ENCODE measurements around the gene DCC. TPM values are rescaled to one million over a fixed set of nuclear protein-coding genes. Genes with fewer than 3 reads are reported as not detected.

DCC gene
- total and polyA plus RNA-seq, 2 donors (not counting 1 experiment from before 2014, with no cell fraction given): not detected

GRCh38 chr18:52468496-52468895 lies 128.5 kb downstream of the DCC start:
- Histone ChIP-seq H3K27me3 (replicated peaks in 1 of 4; ENCODE audit: control extremely low read depth in 1 of 4, control insufficient read depth in 3 of 4, insufficient read depth in 4 of 4, low read length in 3 of 4) (no peaks in the 10 kb centered on the region), H3K4me2 (replicated peaks; ENCODE audit: low read depth, low read length, poor library complexity, severe bottlenecking) (no peak overlapping the region), H3K4me3 (ENCODE audit: control extremely low read depth in 1 of 5, extremely low read depth in 1 of 5, insufficient read depth in 1 of 5, low read depth in 2 of 5, low read length in 4 of 5) (no peak overlapping the region), H3K27ac (ENCODE audit: low read length in 2 of 2) (no peak overlapping the region), H4K20me1 (ENCODE audit: control insufficient read depth, insufficient read depth, low read length, poor library complexity, severe bottlenecking) (no peaks in the 10 kb centered on the region), H3K79me2 (ENCODE audit: control insufficient read depth, insufficient read depth, low read length) (no peaks in the 10 kb centered on the region), H3K36me3 (replicated peaks in 1 of 2; ENCODE audit: control extremely low read depth in 1 of 2, control insufficient read depth in 1 of 2, extremely low read depth in 1 of 2, insufficient read depth in 2 of 2, low read length in 1 of 2) (no peaks in the 10 kb centered on the region), H2AFZ (ENCODE audit: insufficient read depth, low read depth, low read length, poor library complexity, severe bottlenecking) (no peak overlapping the region), H3K9ac (ENCODE audit: low read length) (no peak overlapping the region), H3K9me3 (ENCODE audit: control extremely low read depth in 1 of 3, control insufficient read depth in 2 of 3, insufficient read depth in 1 of 3, low read length in 2 of 3) (no peaks in the 10 kb centered on the region), H3K4me1 (ENCODE audit: control insufficient read depth in 2 of 2, insufficient read depth in 2 of 2, low read length in 2 of 2) (no peaks in the 10 kb centered on the region)
- intact Hi-C loops (cut with micrococcal nuclease): no loop called here
- H3K4me1 Mint-ChIP-seq: no peaks in the 10 kb centered on the region
- DNase-seq (no peak), ATAC-seq (ENCODE audit: low read depth) (no peak)
- no peaks in the 10 kb centered on the region for H3K27me3 Mint-ChIP-seq
- H3K27ac Mint-ChIP-seq: no peak overlapping the region
- ChIA-PET POLR2A (no interaction called here), CTCF (no interaction called here)
- H3K9me3 Mint-ChIP-seq (ENCODE audit: insufficient read depth): peaks cover 5% of the 10 kb centered on the region
- no peak for TF ChIP-seq EZH2 (IDR thresholded peaks at IDR 0.05; ENCODE audit: borderline replicate concordance, insufficient read depth, low read depth, low read length, poor library complexity, severe bottlenecking)
- TF ChIP-seq, protein P1, sequence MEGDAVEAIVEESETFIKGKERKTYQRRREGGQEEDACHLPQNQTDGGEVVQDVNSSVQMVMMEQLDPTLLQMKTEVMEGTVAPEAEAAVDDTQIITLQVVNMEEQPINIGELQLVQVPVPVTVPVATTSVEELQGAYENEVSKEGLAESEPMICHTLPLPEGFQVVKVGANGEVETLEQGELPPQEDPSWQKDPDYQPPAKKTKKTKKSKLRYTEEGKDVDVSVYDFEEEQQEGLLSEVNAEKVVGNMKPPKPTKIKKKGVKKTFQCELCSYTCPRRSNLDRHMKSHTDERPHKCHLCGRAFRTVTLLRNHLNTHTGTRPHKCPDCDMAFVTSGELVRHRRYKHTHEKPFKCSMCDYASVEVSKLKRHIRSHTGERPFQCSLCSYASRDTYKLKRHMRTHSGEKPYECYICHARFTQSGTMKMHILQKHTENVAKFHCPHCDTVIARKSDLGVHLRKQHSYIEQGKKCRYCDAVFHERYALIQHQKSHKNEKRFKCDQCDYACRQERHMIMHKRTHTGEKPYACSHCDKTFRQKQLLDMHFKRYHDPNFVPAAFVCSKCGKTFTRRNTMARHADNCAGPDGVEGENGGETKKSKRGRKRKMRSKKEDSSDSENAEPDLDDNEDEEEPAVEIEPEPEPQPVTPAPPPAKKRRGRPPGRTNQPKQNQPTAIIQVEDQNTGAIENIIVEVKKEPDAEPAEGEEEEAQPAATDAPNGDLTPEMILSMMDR (IDR thresholded peaks at IDR 0.05): no peak
- H3K4me3 Mint-ChIP-seq: no peak overlapping the region
- WGBS (ENCODE audit: insufficient coverage): no CpG with 5 or more reads among the region's 1 CpG

GRCh38 chr18:52475325-52475724 lies 135.3 kb downstream of the DCC start:
- H3K79me2 ChIP-seq (ENCODE audit: control insufficient read depth, insufficient read depth, low read length): no peaks in the 10 kb centered on the region
- H3K4me3 ChIP-seq (ENCODE audit: control extremely low read depth in 1 of 5, extremely low read depth in 1 of 5, insufficient read depth in 1 of 5, low read depth in 2 of 5, low read length in 4 of 5): no peak overlapping the region
- H3K9me3 ChIP-seq (ENCODE audit: control extremely low read depth in 1 of 3, control insufficient read depth in 2 of 3, insufficient read depth in 1 of 3, low read length in 2 of 3): no peaks in the 10 kb centered on the region
- Mint-ChIP-seq H3K27ac (no peak overlapping the region), H3K9me3 (ENCODE audit: insufficient read depth) (no peaks in the 10 kb centered on the region), H3K4me3 (no peak overlapping the region), H3K4me1 (no peaks in the 10 kb centered on the region), H3K27me3 (no peaks in the 10 kb centered on the region)
- no peaks in the 10 kb centered on the region for H3K27me3 ChIP-seq (replicated peaks in 1 of 4; ENCODE audit: control extremely low read depth in 1 of 4, control insufficient read depth in 3 of 4, insufficient read depth in 4 of 4, low read length in 3 of 4)
- TF ChIP-seq, protein P1 (IDR thresholded peaks at IDR 0.05): no peak
- TF ChIP-seq EZH2 (IDR thresholded peaks at IDR 0.05; ENCODE audit: borderline replicate concordance, insufficient read depth, low read depth, low read length, poor library complexity, severe bottlenecking): no peak
- no peak overlapping the region for H2AFZ ChIP-seq (ENCODE audit: insufficient read depth, low read depth, low read length, poor library complexity, severe bottlenecking)
- no peak overlapping the region for H3K27ac ChIP-seq (ENCODE audit: low read length in 2 of 2)
- H4K20me1 ChIP-seq (ENCODE audit: control insufficient read depth, insufficient read depth, low read length, poor library complexity, severe bottlenecking): no peaks in the 10 kb centered on the region
- ATAC-seq (ENCODE audit: low read depth) (no peak), DNase-seq (no peak)
- no peak overlapping the region for H3K4me2 ChIP-seq (replicated peaks; ENCODE audit: low read depth, low read length, poor library complexity, severe bottlenecking)
- no peak overlapping the region for H3K9ac ChIP-seq (ENCODE audit: low read length)
- no peaks in the 10 kb centered on the region for H3K4me1 ChIP-seq (ENCODE audit: control insufficient read depth in 2 of 2, insufficient read depth in 2 of 2, low read length in 2 of 2)
- H3K36me3 ChIP-seq (replicated peaks in 1 of 2; ENCODE audit: control extremely low read depth in 1 of 2, control insufficient read depth in 1 of 2, extremely low read depth in 1 of 2, insufficient read depth in 2 of 2, low read length in 1 of 2): no peaks in the 10 kb centered on the region
- WGBS (ENCODE audit: insufficient coverage): no CpG with 5 or more reads among the region's 3 CpGs
- ChIA-PET POLR2A (no interaction called here), CTCF (no interaction called here)
- intact Hi-C loops (cut with micrococcal nuclease): no loop called here

Data from B cell (primary cell).